K562 (cell line): ENCODE results near the gene ARHGEF10L. TPM values are rescaled to one million over a fixed set of nuclear protein-coding genes. Genes with fewer than 3 reads are reported as not detected.

Source experiments
- polyA plus RNA-seq, 8 experiments: library from polyadenylated mRNA; depleted of rRNA in 4 of 8; stranded (reverse) in 5 of 8; unstranded in 3 of 8; fragments of >200 nt; fragmentation: Nextera tagmentation in 2 of 8; fragmentation: Illumina TruSeq in 1 of 8; extraction: Ambion mirVana in 2 of 8; extraction: Trizol in 1 of 8; gene quantifications; 2 replicates each; pipeline versions ENCODE4 v1.2.1 to v1.2.3, GENCODE V29; 2011 to 2014; ENCODE audit warnings: inconsistent platforms in 1 of 8, missing spikeins in 1 of 8
- total RNA-seq, 7 experiments: library from RNA; depleted of rRNA in 6 of 7; stranded (reverse); fragments of >200 nt in 6 of 7; fragmentation: Illumina TruSeq in 2 of 7; extraction: Trizol in 2 of 7; gene quantifications; 2 replicates each; pipeline versions ENCODE4 v1.2.1 to v1.2.3, GENCODE V29; 2011 to 2021; ENCODE audit warnings: low replicate concordance in 1 of 7
- TF ChIP-seq, protein P1 (sequence below): fragments of 450-650 bp; IDR thresholded peaks from 2 replicates; pipeline ENCODE4 v1.6.1; 2016; ENCODE audit warnings: low read depth

The ARHGEF10L gene
- total and polyA plus RNA-seq, 9 of the 15 experiments (the other 6 are each of a cell fraction or from before 2014, with no cell fraction given): 0.09 to 0.13 TPM; not detected in 7

DNA sequence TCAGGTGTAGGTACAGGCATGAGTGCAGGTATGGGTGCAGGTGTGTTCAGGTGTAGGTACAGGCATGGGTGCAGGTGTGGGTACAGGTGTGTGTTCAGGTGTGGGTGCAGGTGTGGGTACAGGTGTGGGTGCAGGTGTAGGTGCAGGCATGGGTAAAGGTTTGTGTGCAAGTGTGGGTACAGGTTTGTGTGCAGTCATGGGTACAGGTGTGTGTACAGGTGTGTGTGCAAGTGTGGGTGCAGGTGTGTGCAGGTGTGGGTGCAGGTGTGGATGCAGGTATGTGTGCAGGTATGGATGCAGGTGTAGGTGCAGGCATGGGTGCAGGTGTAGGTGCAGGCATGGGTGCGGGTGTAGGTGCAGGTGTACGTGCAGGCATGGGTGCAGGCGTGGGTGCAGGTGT lies 136.2 kb downstream of the ARHGEF10L start (continued):
- TF ChIP-seq, protein P1, sequence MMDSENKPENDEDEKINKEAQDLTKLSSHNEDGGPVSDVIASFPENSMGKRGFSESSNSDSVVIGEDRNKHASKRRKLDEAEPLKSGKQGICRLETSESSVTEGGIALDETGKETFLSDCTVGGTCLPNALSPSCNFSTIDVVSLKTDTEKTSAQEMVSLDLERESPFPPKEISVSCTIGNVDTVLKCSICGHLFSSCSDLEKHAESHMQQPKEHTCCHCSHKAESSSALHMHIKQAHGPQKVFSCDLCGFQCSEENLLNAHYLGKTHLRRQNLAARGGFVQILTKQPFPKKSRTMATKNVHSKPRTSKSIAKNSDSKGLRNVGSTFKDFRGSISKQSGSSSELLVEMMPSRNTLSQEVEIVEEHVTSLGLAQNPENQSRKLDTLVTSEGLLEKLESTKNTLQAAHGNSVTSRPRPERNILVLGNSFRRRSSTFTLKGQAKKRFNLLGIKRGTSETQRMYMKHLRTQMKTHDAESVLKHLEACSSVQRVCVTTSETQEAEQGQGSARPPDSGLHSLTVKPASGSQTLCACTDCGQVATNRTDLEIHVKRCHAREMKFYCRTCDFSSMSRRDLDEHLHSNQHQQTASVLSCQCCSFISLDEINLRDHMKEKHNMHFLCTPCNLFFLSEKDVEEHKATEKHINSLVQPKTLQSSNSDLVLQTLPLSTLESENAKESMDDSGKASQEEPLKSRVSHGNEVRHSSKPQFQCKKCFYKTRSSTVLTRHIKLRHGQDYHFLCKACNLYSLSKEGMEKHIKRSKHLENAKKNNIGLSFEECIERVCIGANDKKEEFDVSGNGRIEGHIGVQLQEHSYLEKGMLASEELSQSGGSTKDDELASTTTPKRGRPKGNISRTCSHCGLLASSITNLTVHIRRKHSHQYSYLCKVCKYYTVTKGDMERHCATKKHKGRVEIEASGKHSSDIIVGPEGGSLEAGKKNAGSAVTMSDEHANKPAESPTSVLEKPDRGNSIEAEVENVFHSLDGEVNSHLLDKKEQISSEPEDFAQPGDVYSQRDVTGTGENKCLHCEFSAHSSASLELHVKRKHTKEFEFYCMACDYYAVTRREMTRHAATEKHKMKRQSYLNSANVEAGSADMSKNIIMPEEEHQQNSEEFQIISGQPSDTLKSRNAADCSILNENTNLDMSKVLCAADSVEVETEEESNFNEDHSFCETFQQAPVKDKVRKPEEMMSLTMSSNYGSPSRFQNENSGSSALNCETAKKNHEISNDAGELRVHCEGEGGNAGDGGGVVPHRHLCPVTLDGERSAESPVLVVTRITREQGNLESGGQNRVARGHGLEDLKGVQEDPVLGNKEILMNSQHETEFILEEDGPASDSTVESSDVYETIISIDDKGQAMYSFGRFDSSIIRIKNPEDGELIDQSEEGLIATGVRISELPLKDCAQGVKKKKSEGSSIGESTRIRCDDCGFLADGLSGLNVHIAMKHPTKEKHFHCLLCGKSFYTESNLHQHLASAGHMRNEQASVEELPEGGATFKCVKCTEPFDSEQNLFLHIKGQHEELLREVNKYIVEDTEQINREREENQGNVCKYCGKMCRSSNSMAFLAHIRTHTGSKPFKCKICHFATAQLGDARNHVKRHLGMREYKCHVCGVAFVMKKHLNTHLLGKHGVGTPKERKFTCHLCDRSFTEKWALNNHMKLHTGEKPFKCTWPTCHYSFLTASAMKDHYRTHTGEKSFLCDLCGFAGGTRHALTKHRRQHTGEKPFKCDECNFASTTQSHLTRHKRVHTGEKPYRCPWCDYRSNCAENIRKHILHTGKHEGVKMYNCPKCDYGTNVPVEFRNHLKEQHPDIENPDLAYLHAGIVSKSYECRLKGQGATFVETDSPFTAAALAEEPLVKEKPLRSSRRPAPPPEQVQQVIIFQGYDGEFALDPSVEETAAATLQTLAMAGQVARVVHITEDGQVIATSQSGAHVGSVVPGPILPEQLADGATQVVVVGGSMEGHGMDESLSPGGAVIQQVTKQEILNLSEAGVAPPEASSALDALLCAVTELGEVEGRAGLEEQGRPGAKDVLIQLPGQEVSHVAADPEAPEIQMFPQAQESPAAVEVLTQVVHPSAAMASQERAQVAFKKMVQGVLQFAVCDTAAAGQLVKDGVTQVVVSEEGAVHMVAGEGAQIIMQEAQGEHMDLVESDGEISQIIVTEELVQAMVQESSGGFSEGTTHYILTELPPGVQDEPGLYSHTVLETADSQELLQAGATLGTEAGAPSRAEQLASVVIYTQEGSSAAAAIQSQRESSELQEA: no peak
